ENCODE data around the gene FAM168B. TPM values are rescaled to one million over a fixed set of nuclear protein-coding genes. Genes with fewer than 3 reads are reported as not detected.
"Not testable (repeated sequence)": the region's sequence is repeated elsewhere in the genome, so short reads cannot be mapped to it uniquely, and the experiment has no call there.

Gene FAM168B
- total RNA-seq, 3 donors from 2014 or later = 101 to 111 (median 107) TPM

- H3K4me3 Mint-ChIP-seq = no peak overlapping the region
- peaks cover 44% of the 10 kb centered on the region for H3K4me1 Mint-ChIP-seq (ENCODE audit: low read depth)
- H3K36me3 Mint-ChIP-seq (ENCODE audit: insufficient read depth) = peaks cover 51% of the 10 kb centered on the region
- H3K27me3 Mint-ChIP-seq (ENCODE audit: low read depth) = no peaks in the 10 kb centered on the region
- DNase-seq = no peak
- H3K9me3 Mint-ChIP-seq = no peaks in the 10 kb centered on the region
- ATAC-seq = no peak
Observed at GRCh38 chr2:131077966-131078365, 15.3 kb downstream of the FAM168B start.

- peaks cover 41% of the 10 kb centered on the region for H3K4me1 Mint-ChIP-seq (ENCODE audit: low read depth)
- no peak for ATAC-seq
- peaks cover 48% of the 10 kb centered on the region for H3K36me3 Mint-ChIP-seq (ENCODE audit: insufficient read depth)
- DNase-seq = no peak
- no peaks in the 10 kb centered on the region for H3K27me3 Mint-ChIP-seq (ENCODE audit: low read depth)
- H3K9me3 Mint-ChIP-seq = no peaks in the 10 kb centered on the region
- no peak overlapping the region for H3K4me3 Mint-ChIP-seq
Observed at GRCh38 chr2:131077182-131077846, 15.9 kb downstream of the FAM168B start.

GRCh38 chr2:131076707-131077106 lies 16.6 kb downstream of the FAM168B start:
- H3K27me3 Mint-ChIP-seq (ENCODE audit: low read depth) = no peaks in the 10 kb centered on the region
- ATAC-seq = no peak
- H3K9me3 Mint-ChIP-seq = no peaks in the 10 kb centered on the region
- no peak for DNase-seq
- H3K4me1 Mint-ChIP-seq (ENCODE audit: low read depth) = peaks cover 37% of the 10 kb centered on the region
- peaks cover 46% of the 10 kb centered on the region for H3K36me3 Mint-ChIP-seq (ENCODE audit: insufficient read depth)
- no peak overlapping the region for H3K4me3 Mint-ChIP-seq

- peaks cover 33% of the 10 kb centered on the region for H3K4me1 Mint-ChIP-seq (ENCODE audit: low read depth)
- not testable (repeated sequence) for H3K27me3 Mint-ChIP-seq (ENCODE audit: low read depth); H3K9me3 Mint-ChIP-seq; DNase-seq; H3K4me3 Mint-ChIP-seq; ATAC-seq
- H3K36me3 Mint-ChIP-seq (ENCODE audit: insufficient read depth) = peaks cover 40% of the 10 kb centered on the region
Observed at GRCh38 chr2:131075578-131075977, 17.7 kb downstream of the FAM168B start.

- not testable (repeated sequence) for H3K27me3 Mint-ChIP-seq (ENCODE audit: low read depth); H3K4me3 Mint-ChIP-seq; DNase-seq; H3K9me3 Mint-ChIP-seq; ATAC-seq
- H3K36me3 Mint-ChIP-seq (ENCODE audit: insufficient read depth) = peaks cover 30% of the 10 kb centered on the region
- peaks cover 28% of the 10 kb centered on the region for H3K4me1 Mint-ChIP-seq (ENCODE audit: low read depth)
Observed at GRCh38 chr2:131068172-131068571, 25.1 kb downstream of the FAM168B start.

- DNase-seq (no peak), ATAC-seq (no peak)
- no peaks in the 10 kb centered on the region for H3K27me3 Mint-ChIP-seq (ENCODE audit: low read depth)
- peaks cover 30% of the 10 kb centered on the region for H3K36me3 Mint-ChIP-seq (ENCODE audit: insufficient read depth)
- H3K4me3 Mint-ChIP-seq = no peak overlapping the region
- H3K4me1 Mint-ChIP-seq (ENCODE audit: low read depth) = peaks cover 28% of the 10 kb centered on the region
- H3K9me3 Mint-ChIP-seq = no peaks in the 10 kb centered on the region
Observed at GRCh38 chr2:131067465-131068125, 25.7 kb downstream of the FAM168B start.

GRCh38 chr2:131064589-131065512 lies 28.4 kb downstream of the FAM168B start:
- no peaks in the 10 kb centered on the region for H3K9me3 Mint-ChIP-seq
- DNase-seq (no peak), ATAC-seq (no peak)
- H3K4me1 Mint-ChIP-seq (ENCODE audit: low read depth) = peaks cover 29% of the 10 kb centered on the region
- H3K36me3 Mint-ChIP-seq (ENCODE audit: insufficient read depth) = peaks cover 25% of the 10 kb centered on the region
- no peaks in the 10 kb centered on the region for H3K27me3 Mint-ChIP-seq (ENCODE audit: low read depth)
- H3K4me3 Mint-ChIP-seq = no peak overlapping the region

GRCh38 chr2:131063501-131064283 lies 29.6 kb downstream of the FAM168B start:
- Mint-ChIP-seq H3K4me3 (no peak overlapping the region), H3K27me3 (ENCODE audit: low read depth) (no peaks in the 10 kb centered on the region), H3K4me1 (ENCODE audit: low read depth) (peaks cover 31% of the 10 kb centered on the region), H3K36me3 (ENCODE audit: insufficient read depth) (peaks cover 28% of the 10 kb centered on the region), H3K9me3 (no peaks in the 10 kb centered on the region)
- DNase-seq = no peak
- ATAC-seq = no peak

GRCh38 chr2:131058920-131059319 lies 34.3 kb downstream of the FAM168B start:
- Mint-ChIP-seq H3K4me1 (ENCODE audit: low read depth) (peaks cover 18% of the 10 kb centered on the region), H3K9me3 (no peaks in the 10 kb centered on the region)

GRCh38 chr2:131058214-131058843 lies 34.9 kb downstream of the FAM168B start:
- Mint-ChIP-seq H3K4me3 (no peak overlapping the region), H3K4me1 (ENCODE audit: low read depth) (peaks cover 16% of the 10 kb centered on the region), H3K9me3 (no peaks in the 10 kb centered on the region), H3K36me3 (ENCODE audit: insufficient read depth) (peaks cover 37% of the 10 kb centered on the region), H3K27me3 (ENCODE audit: low read depth) (no peaks in the 10 kb centered on the region)
- ATAC-seq (no peak), DNase-seq (no peak)

More at GRCh38 chr2:131058920-131059319, 34.3 kb downstream of the FAM168B start:
- DNase-seq (no peak), ATAC-seq (no peak)
- H3K27me3 Mint-ChIP-seq (ENCODE audit: low read depth) = no peaks in the 10 kb centered on the region
- H3K36me3 Mint-ChIP-seq (ENCODE audit: insufficient read depth) = peaks cover 37% of the 10 kb centered on the region
- H3K4me3 Mint-ChIP-seq = no peak overlapping the region

GRCh38 chr2:131056932-131057287 lies 36.4 kb downstream of the FAM168B start:
- no peak for ATAC-seq
- DNase-seq = no peak
- Mint-ChIP-seq H3K36me3 (ENCODE audit: insufficient read depth) (peaks cover 47% of the 10 kb centered on the region), H3K9me3 (no peaks in the 10 kb centered on the region), H3K27me3 (ENCODE audit: low read depth) (no peaks in the 10 kb centered on the region), H3K4me1 (ENCODE audit: low read depth) (peaks cover 12% of the 10 kb centered on the region), H3K4me3 (no peak overlapping the region)

- H3K36me3 Mint-ChIP-seq (ENCODE audit: insufficient read depth) = peaks cover 52% of the 10 kb centered on the region
- ATAC-seq (no peak), DNase-seq (no peak)
- no peaks in the 10 kb centered on the region for H3K9me3 Mint-ChIP-seq
- H3K27me3 Mint-ChIP-seq (ENCODE audit: low read depth) = no peaks in the 10 kb centered on the region
- peaks cover 11% of the 10 kb centered on the region for H3K4me1 Mint-ChIP-seq (ENCODE audit: low read depth)
- no peak overlapping the region for H3K4me3 Mint-ChIP-seq
Observed at GRCh38 chr2:131056204-131056931, 36.9 kb downstream of the FAM168B start.

Data from activated T-cell treated with anti-CD3 and anti-CD28 coated beads, Interleukin-2, amount 50 U/mL, for 4 hours (primary cell).